H9 (cell line): ENCODE data around the gene PLEKHM3. TPM values are rescaled to one million over a fixed set of nuclear protein-coding genes. Genes with fewer than 3 reads are reported as not detected.

ENCODE experiments used
- DNase-seq: peaks from one replicate; pipeline ENCODE4 v3.0.0-alpha.2; 2017
- H2AFZ ChIP-seq: one replicate; pipeline ENCODE4 v1.6.1; 2013; ENCODE audit warnings: mild to moderate bottlenecking, low read length, control low read depth, moderate library complexity
- H2AK5ac ChIP-seq: 2 replicates; pipeline ENCODE4 v1.6.1; 2013; ENCODE audit warnings: low read length, control low read depth, mixed read lengths; ENCODE audit not compliant: insufficient read length
- H2BK120ac ChIP-seq: one replicate; pipeline ENCODE4 v1.6.1; 2013; ENCODE audit warnings: low read depth, mild to moderate bottlenecking, low read length, control low read depth, inconsistent platforms; ENCODE audit not compliant: poor library complexity, severe bottlenecking
- H2BK12ac ChIP-seq: 2 replicates; pipeline ENCODE4 v1.6.1; 2013; ENCODE audit warnings: low read length, control low read depth, mixed read lengths, low read depth; ENCODE audit not compliant: insufficient read length
- H2BK15ac ChIP-seq: 2 replicates; pipeline ENCODE4 v1.6.1; 2013; ENCODE audit warnings: low read depth, low read length, control low read depth
- H2BK20ac ChIP-seq: one replicate; pipeline ENCODE4 v1.6.1; 2013; ENCODE audit warnings: low read depth, mild to moderate bottlenecking, low read length, control low read depth, inconsistent platforms; ENCODE audit not compliant: poor library complexity, severe bottlenecking
- H2BK5ac ChIP-seq: 2 replicates; pipeline ENCODE4 v1.6.1; 2013; ENCODE audit warnings: low read length, control low read depth, mixed read lengths; ENCODE audit not compliant: insufficient read length
- H3K14ac ChIP-seq: 2 replicates; pipeline ENCODE4 v1.6.1; 2013; ENCODE audit warnings: low read length, control low read depth; ENCODE audit not compliant: insufficient read depth
- H3K18ac ChIP-seq: 2 replicates; pipeline ENCODE4 v1.6.1; 2013; ENCODE audit warnings: low read depth, mild to moderate bottlenecking, mixed read lengths, low read length, control low read depth; ENCODE audit not compliant: insufficient read length
- H3K23ac ChIP-seq: 2 replicates; pipeline ENCODE4 v1.6.1; 2013; ENCODE audit warnings: low read length, control low read depth, mixed read lengths, low read depth; ENCODE audit not compliant: insufficient read length
- H3K23me2 ChIP-seq: 2 replicates; pipeline ENCODE4 v1.6.1; 2013; ENCODE audit warnings: low read depth, mild to moderate bottlenecking, mixed read lengths, low read length, control low read depth; ENCODE audit not compliant: insufficient read length, poor library complexity, severe bottlenecking
- H3K27ac ChIP-seq: 2 replicates; pipeline ENCODE4 v1.5.1; 2013; ENCODE audit warnings: low read length, control low read depth, mixed read lengths, low read depth; ENCODE audit not compliant: insufficient read length
- H3K27me3 ChIP-seq: 2 replicates; pipeline ENCODE4 v1.6.1; 2013; ENCODE audit warnings: low read length, control low read depth, inconsistent platforms; ENCODE audit not compliant: insufficient read depth
- H3K4ac ChIP-seq: 2 replicates; pipeline ENCODE4 v1.6.1; 2013; ENCODE audit warnings: low read depth, mild to moderate bottlenecking, control low read depth, inconsistent platforms, low read length, moderate library complexity
- H3K4me1 ChIP-seq: 2 replicates; pipeline ENCODE4 v1.6.1; 2013; ENCODE audit warnings: low read length, control low read depth, inconsistent platforms; ENCODE audit not compliant: insufficient read depth
- H3K4me2 ChIP-seq: 2 replicates; pipeline ENCODE4 v1.6.1; 2013; ENCODE audit warnings: low read length, control low read depth, mixed read lengths; ENCODE audit not compliant: insufficient read length, insufficient read depth
- H3K56ac ChIP-seq: 2 replicates; pipeline ENCODE4 v1.6.1; 2013; ENCODE audit warnings: low read depth, mild to moderate bottlenecking, mixed read lengths, low read length, control low read depth; ENCODE audit not compliant: insufficient read length
- H3K79me1 ChIP-seq: 2 replicates; pipeline ENCODE4 v1.6.1; 2013; ENCODE audit warnings: low read depth, mild to moderate bottlenecking, moderate library complexity, low read length, control low read depth, inconsistent platforms; ENCODE audit not compliant: insufficient read depth, poor library complexity, severe bottlenecking
- H3K79me2 ChIP-seq: 2 replicates; pipeline ENCODE4 v1.6.1; 2013; ENCODE audit warnings: low read length, control low read depth, inconsistent platforms; ENCODE audit not compliant: insufficient read depth
- H3K9ac ChIP-seq: 2 replicates; pipeline ENCODE4 v1.6.1; 2013; ENCODE audit warnings: low read length, control low read depth, mixed read lengths; ENCODE audit not compliant: insufficient read length; ENCODE audit errors: extremely low read depth
- H3K9me3 ChIP-seq: one replicate; pipeline ENCODE4 v1.6.1; 2013; ENCODE audit warnings: low read depth, low read length, inconsistent platforms; ENCODE audit not compliant: control insufficient read depth
- H3T11ph ChIP-seq: one replicate; pipeline ENCODE4 v1.6.1; 2013; ENCODE audit warnings: mild to moderate bottlenecking, low read length, control low read depth, inconsistent platforms
- H4K20me1 ChIP-seq: one replicate; pipeline ENCODE4 v1.6.1; 2013; ENCODE audit not compliant: control insufficient read depth, insufficient read length, insufficient read depth
- H4K5ac ChIP-seq: 2 replicates; pipeline ENCODE4 v1.6.1; 2013; ENCODE audit warnings: low read depth, mild to moderate bottlenecking, mixed read lengths, low read length, control low read depth; ENCODE audit not compliant: insufficient read length
- H4K8ac ChIP-seq: replicated peaks from 2 replicates; pipeline ENCODE4 v1.6.1; 2013; ENCODE audit warnings: low read length, control low read depth, mixed read lengths, low read depth; ENCODE audit not compliant: insufficient read length
- H4K91ac ChIP-seq: 2 replicates; pipeline ENCODE4 v1.6.1; 2013; ENCODE audit warnings: low read depth, mild to moderate bottlenecking, moderate library complexity, mixed read lengths, low read length, control low read depth; ENCODE audit not compliant: insufficient read length
- H3K27ac Mint-ChIP-seq, 3 experiments: 2 replicates in 2 of 3; 3 replicates in 1 of 3; pipeline ENCODE4 v1.8.0; 2020 to 2021; ENCODE audit warnings: mixed read lengths in 3 of 3, mild to moderate bottlenecking in 1 of 3, moderate library complexity in 1 of 3
- H3K27me3 Mint-ChIP-seq: 2 replicates; pipeline ENCODE4 v1.8.0; 2021; ENCODE audit warnings: low read depth, mild to moderate bottlenecking, moderate library complexity, mixed read lengths
- H3K36me3 Mint-ChIP-seq, 3 experiments: 2 replicates in 2 of 3; 3 replicates in 1 of 3; pipeline ENCODE4 v1.8.0; 2020 to 2021; ENCODE audit warnings: low read depth in 3 of 3, mixed read lengths in 3 of 3; ENCODE audit not compliant: insufficient read depth in 1 of 3
- H3K4me1 Mint-ChIP-seq, 2 experiments: 2 replicates each; pipeline ENCODE4 v1.8.0; 2020; ENCODE audit warnings: mixed read lengths in 2 of 2
- H3K4me3 Mint-ChIP-seq, 2 experiments: 2 replicates in 1 of 2; 3 replicates in 1 of 2; pipeline ENCODE4 v1.8.0; 2020 to 2021; ENCODE audit warnings: mild to moderate bottlenecking in 2 of 2, mixed read lengths in 2 of 2, moderate library complexity in 1 of 2
- H3K9me3 Mint-ChIP-seq, 2 experiments: 2 replicates in 1 of 2; 3 replicates in 1 of 2; pipeline ENCODE4 v1.8.0; 2020; ENCODE audit warnings: mild to moderate bottlenecking in 2 of 2, mixed read lengths in 2 of 2, moderate library complexity in 1 of 2
- WGBS: extraction: QIAGEN DNeasy Blood & Tissue Kit; methylation state at CpG from one replicate; pipeline ENCODE4 v1.1.7; 2013; ENCODE audit warnings: missing lambda C conversion rate, low lambda C conversion rate, mixed read lengths; ENCODE audit not compliant: insufficient read length; ENCODE audit errors: extremely low coverage; 5-methylcytosine and 5-hydroxymethylcytosine counted together
- total RNA-seq: library from RNA; stranded (reverse); gene quantifications from 2 replicates; pipeline ENCODE4 v1.2.1, GENCODE V29; 2021
- TF ChIP-seq, protein P1 (sequence below): fragments of 200-600 bp; sonication (generic); conservative IDR thresholded peaks from 3 replicates; pipeline ENCODE4 v1.8.0; 2021; ENCODE audit warnings: antibody characterized with exemption, mild to moderate bottlenecking

Gene PLEKHM3
- total RNA-seq, 1 experiment from 2014 or later = 7.5 TPM

DNA sequence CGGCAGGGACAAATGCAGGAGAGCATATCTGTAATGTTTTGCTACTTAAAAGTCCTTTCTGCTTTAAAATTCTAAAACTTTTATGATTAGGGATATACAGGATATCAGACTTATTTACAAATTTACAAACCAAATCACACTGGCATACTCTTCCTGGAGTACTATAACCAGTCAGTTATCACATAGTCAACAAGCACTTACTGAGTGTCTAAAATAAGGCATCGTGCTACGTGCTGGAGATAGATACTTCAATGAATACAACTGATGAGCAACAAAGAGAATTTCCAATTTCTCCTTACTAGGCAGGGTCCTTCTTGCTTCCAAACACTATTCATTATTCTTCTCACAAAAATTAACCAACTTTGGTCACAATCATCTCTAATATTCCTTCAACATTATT, 113.5 kb downstream of the PLEKHM3 start:
- no CpG with 5 or more reads among the region's 3 CpGs for WGBS
- H3K4me3 Mint-ChIP-seq = no peak overlapping the region

More for the DNA sequence above, 113.5 kb downstream of the PLEKHM3 start:
- Histone ChIP-seq H4K20me1 (no peaks in the 10 kb centered on the region), H2AFZ (no peak overlapping the region), H3K23ac (no peak overlapping the region), H4K5ac (no peak overlapping the region), H3K27ac (no peak overlapping the region), H2BK20ac (no peak overlapping the region), H3T11ph (no peak overlapping the region), H2BK5ac (no peak overlapping the region), H3K79me2 (no peaks in the 10 kb centered on the region), H2AK5ac (no peak overlapping the region), H3K79me1 (no peaks in the 10 kb centered on the region), H3K27me3 (no peaks in the 10 kb centered on the region), H3K9me3 (no peaks in the 10 kb centered on the region), H3K56ac (no peak overlapping the region), H2BK15ac (no peak overlapping the region), H4K8ac (no peak overlapping the region), H2BK120ac (no peak overlapping the region), H3K23me2 (no peaks in the 10 kb centered on the region), H3K14ac (no peak overlapping the region), H3K4ac (no peak overlapping the region), H3K18ac (no peak overlapping the region), H3K9ac (no peak overlapping the region), H4K91ac (no peak overlapping the region), H3K4me1 (no peaks in the 10 kb centered on the region), H3K4me2 (no peak overlapping the region), H2BK12ac (no peak overlapping the region)
- H3K4me1 Mint-ChIP-seq = peaks cover 6 to 16% of the 10 kb centered on the region in 2 experiments; a peak in 3 of 4 replicates
- no peaks in the 10 kb centered on the region for H3K27me3 Mint-ChIP-seq
- H3K36me3 Mint-ChIP-seq = peaks cover 0 to 7% (median 4%) of the 10 kb centered on the region in 3 experiments; a peak in 2 of 7 replicates
- no peaks in the 10 kb centered on the region for H3K9me3 Mint-ChIP-seq
- no peak overlapping the region for H3K27ac Mint-ChIP-seq
- TF ChIP-seq, protein P1, sequence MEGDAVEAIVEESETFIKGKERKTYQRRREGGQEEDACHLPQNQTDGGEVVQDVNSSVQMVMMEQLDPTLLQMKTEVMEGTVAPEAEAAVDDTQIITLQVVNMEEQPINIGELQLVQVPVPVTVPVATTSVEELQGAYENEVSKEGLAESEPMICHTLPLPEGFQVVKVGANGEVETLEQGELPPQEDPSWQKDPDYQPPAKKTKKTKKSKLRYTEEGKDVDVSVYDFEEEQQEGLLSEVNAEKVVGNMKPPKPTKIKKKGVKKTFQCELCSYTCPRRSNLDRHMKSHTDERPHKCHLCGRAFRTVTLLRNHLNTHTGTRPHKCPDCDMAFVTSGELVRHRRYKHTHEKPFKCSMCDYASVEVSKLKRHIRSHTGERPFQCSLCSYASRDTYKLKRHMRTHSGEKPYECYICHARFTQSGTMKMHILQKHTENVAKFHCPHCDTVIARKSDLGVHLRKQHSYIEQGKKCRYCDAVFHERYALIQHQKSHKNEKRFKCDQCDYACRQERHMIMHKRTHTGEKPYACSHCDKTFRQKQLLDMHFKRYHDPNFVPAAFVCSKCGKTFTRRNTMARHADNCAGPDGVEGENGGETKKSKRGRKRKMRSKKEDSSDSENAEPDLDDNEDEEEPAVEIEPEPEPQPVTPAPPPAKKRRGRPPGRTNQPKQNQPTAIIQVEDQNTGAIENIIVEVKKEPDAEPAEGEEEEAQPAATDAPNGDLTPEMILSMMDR = no peak
- no peak for DNase-seq
